HG02759 (cell line): ENCODE measurements around the gene RAF1.
"Not testable (repeated sequence)": the region's sequence is repeated elsewhere in the genome, so short reads cannot be mapped to it uniquely, and the experiment has no call there.

Experiments used
- ATAC-seq: cut with Tn5 transposase; IDR thresholded peaks from one replicate; pipeline ENCODE4 v1.9.1; 2021; ENCODE audit warnings: mild to moderate bottlenecking, moderate library complexity; ENCODE audit not compliant: unreplicated experiment

The RAF1 gene

GRCh38 chr3:12643010-12643380 is 20.9 kb downstream of the RAF1 start:
- ATAC-seq: no peak

DNA sequence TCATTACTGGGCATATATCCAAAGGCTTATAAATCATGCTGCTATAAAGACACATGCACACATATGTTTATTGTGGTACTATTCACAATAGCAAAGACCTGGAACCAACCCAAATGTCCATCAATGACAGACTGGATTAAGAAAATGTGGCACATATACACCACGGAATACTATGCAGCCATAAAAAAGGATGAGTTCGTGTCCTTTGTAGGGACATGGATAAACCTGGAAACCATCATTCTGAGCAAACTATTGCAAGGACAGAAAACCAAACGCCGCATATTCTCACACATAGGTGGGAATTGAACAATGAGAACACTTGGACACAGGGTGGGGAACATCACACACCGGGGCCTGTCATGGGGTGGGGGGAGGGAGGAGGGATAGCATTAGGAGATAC is 23.1 kb downstream of the RAF1 start:
- not testable (repeated sequence) for ATAC-seq

DNA sequence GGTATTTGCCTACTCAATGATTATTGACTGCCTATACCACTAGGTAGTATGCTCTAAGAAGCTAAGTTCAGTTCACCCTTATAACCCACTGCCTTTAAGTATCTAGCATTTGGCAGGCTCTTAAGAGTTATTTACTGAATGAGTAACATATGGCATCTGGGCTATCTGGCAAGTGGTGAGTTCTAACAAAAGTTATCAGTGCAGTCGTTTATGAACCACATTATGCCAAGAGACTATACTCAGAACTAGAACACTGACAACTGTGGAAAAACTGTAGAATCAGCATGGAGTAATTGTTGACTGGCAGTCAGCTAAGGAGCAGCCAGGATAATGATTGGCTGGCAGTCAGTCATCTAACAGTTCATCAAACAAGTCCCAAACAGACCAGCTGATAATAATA is 25.8 kb downstream of the RAF1 start:
- ATAC-seq: no peak

GRCh38 chr3:12633108-12633507 is 30.8 kb downstream of the RAF1 start:
- ATAC-seq: no peak

DNA sequence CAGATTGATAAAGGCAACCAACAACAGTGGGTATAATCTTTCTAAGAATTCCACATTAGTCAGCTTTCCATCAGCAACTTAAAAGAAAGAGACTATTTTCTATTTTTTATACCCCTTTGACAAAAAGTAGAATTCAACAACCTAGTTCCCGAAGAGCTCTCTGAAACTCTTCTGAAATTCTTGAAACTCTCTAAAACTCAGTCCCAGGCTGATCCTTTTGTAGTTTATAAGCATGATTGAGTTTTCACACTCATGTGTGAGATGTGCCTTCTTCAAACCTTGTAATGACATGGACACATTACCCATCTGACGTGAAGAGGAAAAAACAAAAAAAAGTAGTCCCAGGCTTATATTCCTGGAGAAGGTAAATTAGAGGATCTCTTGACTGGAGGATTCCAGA is 31.4 kb downstream of the RAF1 start:
- ATAC-seq: no peak

- not testable (repeated sequence) for ATAC-seq
These were observed 33.1 kb downstream of the RAF1 start for GRCh38 chr3:12630843-12631242.

- no peak for ATAC-seq
These were observed 33.6 kb downstream of the RAF1 start for GRCh38 chr3:12630292-12630691.

- ATAC-seq: no peak
These were observed 34.4 kb downstream of the RAF1 start for GRCh38 chr3:12629560-12629959.

GRCh38 chr3:12628813-12629212 is 35.1 kb downstream of the RAF1 start:
- ATAC-seq: no peak

DNA sequence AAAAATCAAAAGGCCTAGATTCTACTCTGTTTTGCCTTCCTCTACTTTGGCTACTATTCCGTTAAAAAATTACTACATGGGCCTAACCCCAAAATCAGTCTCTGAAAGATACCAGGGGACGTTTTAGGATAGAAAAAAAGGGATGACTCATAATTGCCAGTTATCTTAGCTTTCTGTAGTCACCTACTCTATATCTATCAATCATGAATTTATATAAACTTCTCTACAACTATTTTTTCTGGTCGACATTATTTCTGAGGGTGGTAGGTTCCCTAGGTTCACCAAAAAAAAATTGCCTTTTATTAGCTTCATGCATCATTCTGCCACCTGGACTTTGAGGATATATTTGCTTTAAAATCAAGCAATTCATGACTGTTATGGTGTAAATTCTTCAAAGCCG is 36.5 kb downstream of the RAF1 start:
- ATAC-seq: no peak

DNA sequence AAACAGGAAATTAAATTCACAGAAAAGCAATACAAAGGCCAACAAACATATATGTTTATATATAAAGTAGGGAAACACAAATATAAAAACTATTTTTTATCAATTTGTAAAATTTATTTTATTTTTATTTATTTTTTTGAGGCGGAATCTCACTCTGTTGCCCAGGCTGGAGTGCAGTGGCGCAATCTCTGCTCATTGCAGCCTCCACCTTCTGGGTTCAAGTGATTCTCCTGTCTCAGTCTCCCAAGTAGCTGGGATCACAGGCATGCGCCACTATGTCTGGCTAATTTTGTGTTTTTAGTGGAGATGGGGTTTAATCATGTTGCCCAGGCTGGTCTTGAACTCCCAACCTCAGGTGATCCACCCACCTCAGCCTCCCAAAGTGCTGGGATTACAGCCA is 39.0 kb downstream of the RAF1 start:
- not testable (repeated sequence) for ATAC-seq

DNA sequence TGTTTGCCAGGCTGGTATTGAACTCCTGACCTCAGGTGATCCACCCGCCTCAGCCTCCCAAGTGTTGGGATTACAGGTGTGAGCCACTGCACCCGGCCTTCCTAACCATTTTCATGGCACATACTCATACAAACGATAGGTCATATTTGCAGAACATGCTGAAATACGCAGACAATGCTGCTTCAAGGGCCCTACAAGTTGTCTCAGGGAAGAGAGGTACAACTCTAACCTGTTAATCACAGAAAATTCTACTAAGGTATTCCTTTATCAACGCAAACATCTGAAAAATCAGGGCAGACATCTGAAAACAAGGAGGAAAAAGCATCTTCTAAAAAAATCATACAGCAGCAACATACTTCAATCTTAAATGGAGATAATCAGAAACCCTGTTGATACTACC is 39.9 kb downstream of the RAF1 start:
- ATAC-seq: no peak

- no peak for ATAC-seq
These were observed 41.6 kb downstream of the RAF1 start for GRCh38 chr3:12622335-12622734.

- no peak for ATAC-seq
These were observed 43.2 kb downstream of the RAF1 start for GRCh38 chr3:12620729-12621128.

GRCh38 chr3:12620305-12620704 is 43.6 kb downstream of the RAF1 start:
- no peak for ATAC-seq

- ATAC-seq: no peak
These were observed 45.5 kb downstream of the RAF1 start for GRCh38 chr3:12618426-12618825.

- ATAC-seq: no peak
These were observed 48.7 kb downstream of the RAF1 start for GRCh38 chr3:12615266-12615665.

GRCh38 chr3:12613250-12613649 is 50.7 kb downstream of the RAF1 start:
- ATAC-seq: no peak

DNA sequence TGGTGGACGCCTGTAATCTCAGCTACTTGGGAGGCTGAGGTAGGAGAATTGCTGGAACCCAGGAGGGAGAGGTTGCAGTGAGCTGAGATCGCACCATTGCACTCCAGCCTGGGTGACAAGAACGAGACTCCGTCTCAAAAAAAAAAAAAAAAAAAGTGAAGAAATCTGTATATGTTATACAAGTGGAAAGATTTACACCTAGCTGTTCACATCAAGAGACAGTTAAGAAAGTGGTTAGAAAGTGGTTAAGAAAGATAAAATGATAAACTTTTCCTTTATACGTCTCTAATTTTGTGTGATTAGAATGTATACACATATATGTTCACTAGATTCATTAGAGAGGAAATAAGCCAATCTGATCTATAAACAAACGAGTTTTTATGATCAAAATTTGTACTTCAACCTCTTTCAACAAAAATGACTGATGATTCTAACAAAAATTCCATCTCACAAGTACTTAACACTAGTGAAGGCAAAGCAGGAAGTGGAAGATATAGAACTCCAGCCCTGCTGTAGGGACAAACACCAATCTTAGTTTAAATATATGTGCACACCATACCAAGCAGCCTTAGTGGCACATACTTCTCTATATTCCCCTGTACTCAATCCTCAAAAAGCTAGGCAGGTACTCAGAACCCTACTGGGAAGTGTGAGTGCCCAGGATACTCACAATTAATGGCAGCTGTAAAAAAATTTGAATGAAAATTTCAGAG is 51.2 kb downstream of the RAF1 start:
- ATAC-seq: no peak

- no peak for ATAC-seq
These were observed 52.8 kb downstream of the RAF1 start for GRCh38 chr3:12611117-12611516.

DNA sequence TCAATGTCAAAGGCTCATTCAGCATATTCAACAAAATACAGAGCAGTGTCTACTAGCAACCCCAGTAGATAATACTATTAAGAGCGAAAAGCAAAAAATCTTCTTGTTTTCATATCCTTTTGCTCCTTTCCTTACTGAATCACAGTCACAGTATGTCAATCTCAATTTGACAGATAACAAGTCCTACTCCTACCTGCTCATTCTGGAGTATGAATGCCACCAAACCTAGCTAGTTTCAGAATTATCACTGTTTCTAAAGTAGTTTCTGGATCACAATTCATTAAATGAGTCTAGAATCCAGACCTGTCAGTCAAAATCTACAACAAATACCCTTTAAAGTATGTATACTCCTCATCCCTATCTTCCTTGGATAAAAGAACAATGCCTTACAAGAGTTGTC is 55.5 kb downstream of the RAF1 start:
- no peak for ATAC-seq

DNA sequence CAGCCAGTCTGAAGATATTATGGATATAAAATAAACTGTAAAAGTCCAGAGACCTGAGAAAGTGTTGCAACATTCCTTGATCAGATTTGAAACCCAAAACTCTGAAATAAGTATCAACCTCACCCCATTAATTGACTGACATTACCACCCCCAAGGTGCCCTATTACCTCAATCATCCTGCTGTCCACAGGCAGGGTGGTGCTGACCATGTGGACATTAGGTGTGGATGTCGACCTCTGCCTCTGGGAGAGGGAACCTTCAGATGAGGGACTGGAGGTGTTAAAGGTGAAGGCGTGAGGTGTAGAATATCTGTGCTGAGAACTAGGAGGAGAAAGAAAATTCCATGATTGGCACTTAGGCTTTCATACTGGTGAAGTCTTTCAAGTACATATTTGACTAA is 59.9 kb downstream of the RAF1 start:
- no peak for ATAC-seq

- ATAC-seq: no peak
These were observed 62.8 kb downstream of the RAF1 start for GRCh38 chr3:12601072-12601471.
